Measurements from ENCODE around the gene TP53I13.
"Not testable (repeated sequence)": the region's sequence is repeated elsewhere in the genome, so short reads cannot be mapped to it uniquely, and the experiment has no call there.

Gene TP53I13, protein sequence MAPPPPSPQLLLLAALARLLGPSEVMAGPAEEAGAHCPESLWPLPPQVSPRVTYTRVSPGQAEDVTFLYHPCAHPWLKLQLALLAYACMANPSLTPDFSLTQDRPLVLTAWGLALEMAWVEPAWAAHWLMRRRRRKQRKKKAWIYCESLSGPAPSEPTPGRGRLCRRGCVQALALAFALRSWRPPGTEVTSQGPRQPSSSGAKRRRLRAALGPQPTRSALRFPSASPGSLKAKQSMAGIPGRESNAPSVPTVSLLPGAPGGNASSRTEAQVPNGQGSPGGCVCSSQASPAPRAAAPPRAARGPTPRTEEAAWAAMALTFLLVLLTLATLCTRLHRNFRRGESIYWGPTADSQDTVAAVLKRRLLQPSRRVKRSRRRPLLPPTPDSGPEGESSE

DNA sequence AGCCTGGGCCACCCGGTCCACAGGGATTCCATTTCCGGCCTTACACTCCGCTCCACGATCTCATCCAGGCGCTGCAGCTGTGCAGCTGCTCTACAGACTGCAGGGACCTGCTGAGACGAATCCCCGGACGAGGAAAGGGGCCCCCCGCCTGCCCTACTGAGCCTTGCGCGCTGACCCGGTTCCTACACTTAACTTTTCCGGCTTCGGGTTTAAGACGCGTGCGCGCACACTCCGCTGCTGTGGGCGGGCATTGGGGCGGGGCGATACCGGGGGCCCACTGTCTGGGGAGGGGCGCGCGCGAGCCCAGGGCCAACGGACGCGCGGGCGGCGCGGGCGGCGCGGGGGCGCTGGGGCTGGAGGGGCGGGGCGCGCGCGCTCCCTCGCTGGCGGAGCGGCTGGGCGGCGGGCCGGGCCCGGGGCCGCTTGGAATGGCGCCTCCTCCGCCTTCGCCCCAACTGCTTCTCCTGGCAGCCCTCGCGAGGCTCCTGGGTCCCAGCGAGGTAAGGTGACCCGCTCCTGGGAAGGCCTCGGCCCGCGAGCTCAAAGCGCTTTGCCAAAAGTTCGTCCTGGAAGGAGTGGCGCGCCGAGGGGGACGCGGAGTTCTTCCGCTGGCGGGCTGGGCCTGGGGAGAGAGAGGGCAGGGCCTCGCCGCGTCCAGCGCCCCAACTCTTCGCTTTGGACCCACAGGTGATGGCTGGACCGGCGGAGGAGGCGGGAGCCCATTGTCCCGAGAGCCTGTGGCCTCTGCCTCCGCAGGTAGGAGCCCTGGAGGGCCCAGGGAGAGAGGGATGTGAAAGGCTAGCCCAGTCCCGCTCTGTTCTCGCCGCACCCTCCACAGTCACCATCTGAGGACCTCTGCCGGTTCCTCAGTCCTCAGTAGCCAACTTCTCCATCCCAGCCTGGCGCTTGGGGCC, at the start of gene TP53I13:
TP53I13 (plus strand) TSS at position 371 of the 914 bp plus-strand sequence; CDS start at position 429, 58 bp downstream.
- Mint-ChIP-seq H3K27me3 (no peaks in the 10 kb centered on the region), H3K4me1 (ENCODE audit: low read depth) (peaks cover 62% of the 10 kb centered on the region), H3K27ac (peak within 1 kb of the TSS; percentile 95), H3K36me3 (ENCODE audit: low read depth) (peaks cover 72% of the 10 kb centered on the region), H3K9me3 (no peaks in the 10 kb centered on the region), H3K4me3 (peak within 1 kb of the TSS; percentile 98)
- intact Hi-C loops (cut with micrococcal nuclease) = loop anchor here (10.0 kb wide), 2 partner anchors 46 to 174 kb away; partner anchors contain the start of gene TAOK1

DNA sequence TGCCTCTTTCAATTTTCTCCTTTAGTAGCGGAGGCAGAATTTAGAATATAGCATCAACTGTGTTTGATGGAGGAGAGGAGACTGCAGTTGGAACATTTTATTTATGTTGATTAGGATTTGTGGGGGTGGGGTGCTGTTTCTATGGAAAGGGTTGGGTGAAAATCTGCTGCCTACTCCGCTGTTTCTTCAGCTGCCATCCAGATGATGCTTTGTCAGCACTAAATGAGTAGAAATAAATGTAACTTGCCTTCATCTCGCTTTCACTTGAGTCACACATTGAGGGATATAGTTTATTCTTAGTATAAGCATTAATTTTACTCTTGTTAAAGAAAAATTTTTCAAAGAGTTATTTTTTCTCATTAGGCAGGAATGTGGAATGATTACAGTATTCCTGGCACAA, 43.8 kb upstream of the TP53I13 start:
- Mint-ChIP-seq H3K36me3 (ENCODE audit: low read depth) (peaks cover 97% of the 10 kb centered on the region), H3K27me3 (no peaks in the 10 kb centered on the region), H3K4me1 (ENCODE audit: low read depth) (no peaks in the 10 kb centered on the region), H3K4me3 (no peak overlapping the region), H3K27ac (no peak overlapping the region), H3K9me3 (no peaks in the 10 kb centered on the region)
- intact Hi-C loops (cut with micrococcal nuclease) = no loop called here

DNA sequence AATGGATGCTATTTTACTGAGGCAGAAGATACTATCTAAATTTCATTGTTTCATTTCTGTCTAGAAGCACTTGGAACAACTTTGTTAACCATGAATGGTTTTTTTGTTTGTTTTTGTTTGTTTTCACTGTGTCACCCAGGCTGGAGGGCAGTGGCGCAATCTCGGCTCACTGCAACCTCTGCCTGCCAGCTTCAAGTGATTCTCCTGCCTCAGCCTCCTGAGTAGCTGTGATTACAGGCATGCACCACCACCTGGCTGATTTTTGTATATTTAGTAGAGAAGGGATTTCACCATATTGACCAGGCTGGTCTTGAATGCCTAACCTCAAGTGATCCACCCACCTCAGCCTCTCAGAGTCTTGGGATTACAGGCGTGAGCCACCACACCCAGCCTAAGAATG, 42.2 kb upstream of the TP53I13 start:
- no peak overlapping the region for H3K4me3 Mint-ChIP-seq
- no peaks in the 10 kb centered on the region for H3K9me3 Mint-ChIP-seq
- intact Hi-C loops (cut with micrococcal nuclease) = no loop called here
- H3K36me3 Mint-ChIP-seq (ENCODE audit: low read depth) = peaks cover 96% of the 10 kb centered on the region
- H3K27me3 Mint-ChIP-seq = no peaks in the 10 kb centered on the region
- H3K27ac Mint-ChIP-seq = no peak overlapping the region
- H3K4me1 Mint-ChIP-seq (ENCODE audit: low read depth) = no peaks in the 10 kb centered on the region

DNA sequence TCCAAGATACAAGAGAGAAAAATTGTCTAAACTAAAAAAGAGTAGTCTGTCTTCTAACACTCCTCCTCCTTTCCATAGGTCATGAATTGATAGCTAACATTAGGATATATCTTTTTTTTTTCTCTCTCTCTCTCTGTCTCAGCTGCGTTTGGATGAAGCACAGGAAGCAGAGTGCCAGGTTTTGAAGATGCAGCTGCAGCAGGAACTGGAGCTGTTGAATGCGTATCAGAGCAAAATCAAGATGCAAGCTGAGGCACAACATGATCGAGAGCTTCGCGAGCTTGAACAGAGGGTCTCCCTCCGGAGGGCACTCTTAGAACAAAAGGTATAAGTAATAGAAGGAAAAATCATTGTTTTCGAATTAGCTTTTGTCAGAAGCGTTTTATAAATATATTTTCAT, 34.5 kb upstream of the TP53I13 start:
- H3K36me3 Mint-ChIP-seq (ENCODE audit: low read depth) = peaks cover 96% of the 10 kb centered on the region
- H3K4me3 Mint-ChIP-seq = no peak overlapping the region
- no peaks in the 10 kb centered on the region for H3K9me3 Mint-ChIP-seq
- peak overlapping the region; percentile 14 for H3K27ac Mint-ChIP-seq
- H3K27me3 Mint-ChIP-seq = no peaks in the 10 kb centered on the region
- intact Hi-C loops (cut with micrococcal nuclease) = no loop called here
- no peaks in the 10 kb centered on the region for H3K4me1 Mint-ChIP-seq (ENCODE audit: low read depth)

DNA sequence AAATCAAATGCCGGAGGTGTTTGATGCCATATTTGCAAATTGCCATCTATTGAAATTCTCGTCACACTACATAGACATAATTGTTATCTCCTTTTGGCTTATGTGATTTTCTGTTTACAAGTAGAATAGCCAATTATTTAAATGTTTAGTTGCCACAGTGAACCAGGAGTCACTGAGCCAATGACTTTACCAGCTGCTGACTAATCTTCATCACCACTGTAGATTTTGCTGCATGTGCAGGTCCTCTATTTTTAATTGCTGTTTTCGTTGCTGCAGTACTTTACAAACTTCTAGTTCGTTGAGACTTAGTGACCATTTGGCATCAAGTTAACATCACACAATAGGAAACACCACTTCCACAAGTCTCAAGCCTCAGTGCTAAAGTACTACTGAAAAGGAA, 24.4 kb upstream of the TP53I13 start:
- intact Hi-C loops (cut with micrococcal nuclease) = no loop called here
- Mint-ChIP-seq H3K36me3 (ENCODE audit: low read depth) (peaks cover 70% of the 10 kb centered on the region), H3K4me1 (ENCODE audit: low read depth) (no peaks in the 10 kb centered on the region), H3K27ac (no peak overlapping the region), H3K27me3 (no peaks in the 10 kb centered on the region), H3K4me3 (no peak overlapping the region), H3K9me3 (no peaks in the 10 kb centered on the region)

DNA sequence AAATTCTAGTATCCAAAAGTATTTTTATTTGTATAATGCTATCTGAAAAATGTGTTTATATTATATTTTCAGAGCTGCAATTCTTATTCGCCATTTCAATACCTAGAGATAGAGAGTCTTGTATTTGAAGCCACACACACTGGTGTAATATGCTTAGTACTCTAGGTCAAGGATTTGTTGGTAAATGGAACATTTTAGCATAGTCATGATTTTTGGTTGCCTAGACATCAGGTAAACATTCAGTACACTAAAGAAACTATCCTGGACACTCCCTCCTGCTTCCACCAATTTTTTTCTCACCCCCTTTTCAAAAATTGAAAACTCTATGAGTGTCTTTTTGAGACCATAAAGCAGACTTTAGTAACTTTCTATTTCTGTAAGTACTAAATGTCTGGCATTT, 22.4 kb upstream of the TP53I13 start:
- Mint-ChIP-seq H3K9me3 (no peaks in the 10 kb centered on the region), H3K27me3 (no peaks in the 10 kb centered on the region), H3K4me1 (ENCODE audit: low read depth) (no peaks in the 10 kb centered on the region), H3K27ac (no peak overlapping the region), H3K36me3 (ENCODE audit: low read depth) (peaks cover 49% of the 10 kb centered on the region), H3K4me3 (no peak overlapping the region)
- intact Hi-C loops (cut with micrococcal nuclease) = no loop called here

DNA sequence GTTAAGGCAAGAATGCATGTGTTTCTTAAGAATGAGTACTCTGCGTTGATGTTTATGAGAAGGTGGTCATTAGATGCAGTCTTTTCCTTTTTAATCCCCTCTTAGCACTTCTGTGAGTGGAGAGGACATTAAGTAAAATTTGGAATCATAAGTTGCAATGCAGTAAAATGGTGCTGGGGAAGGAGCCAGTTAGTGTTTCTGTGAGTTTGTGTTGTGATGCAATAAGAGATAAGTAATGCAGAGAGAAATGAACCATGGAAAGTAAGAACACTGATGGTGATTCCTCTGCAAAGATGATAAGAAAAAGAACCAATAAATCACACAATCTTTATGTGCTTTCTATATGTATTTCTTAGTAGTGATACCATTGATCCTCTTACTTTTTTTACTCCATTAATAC, 21.7 kb upstream of the TP53I13 start:
- Mint-ChIP-seq H3K36me3 (ENCODE audit: low read depth) (peaks cover 42% of the 10 kb centered on the region), H3K4me3 (no peak overlapping the region), H3K9me3 (no peaks in the 10 kb centered on the region), H3K27ac (no peak overlapping the region), H3K4me1 (ENCODE audit: low read depth) (no peaks in the 10 kb centered on the region), H3K27me3 (no peaks in the 10 kb centered on the region)
- intact Hi-C loops (cut with micrococcal nuclease) = no loop called here

DNA sequence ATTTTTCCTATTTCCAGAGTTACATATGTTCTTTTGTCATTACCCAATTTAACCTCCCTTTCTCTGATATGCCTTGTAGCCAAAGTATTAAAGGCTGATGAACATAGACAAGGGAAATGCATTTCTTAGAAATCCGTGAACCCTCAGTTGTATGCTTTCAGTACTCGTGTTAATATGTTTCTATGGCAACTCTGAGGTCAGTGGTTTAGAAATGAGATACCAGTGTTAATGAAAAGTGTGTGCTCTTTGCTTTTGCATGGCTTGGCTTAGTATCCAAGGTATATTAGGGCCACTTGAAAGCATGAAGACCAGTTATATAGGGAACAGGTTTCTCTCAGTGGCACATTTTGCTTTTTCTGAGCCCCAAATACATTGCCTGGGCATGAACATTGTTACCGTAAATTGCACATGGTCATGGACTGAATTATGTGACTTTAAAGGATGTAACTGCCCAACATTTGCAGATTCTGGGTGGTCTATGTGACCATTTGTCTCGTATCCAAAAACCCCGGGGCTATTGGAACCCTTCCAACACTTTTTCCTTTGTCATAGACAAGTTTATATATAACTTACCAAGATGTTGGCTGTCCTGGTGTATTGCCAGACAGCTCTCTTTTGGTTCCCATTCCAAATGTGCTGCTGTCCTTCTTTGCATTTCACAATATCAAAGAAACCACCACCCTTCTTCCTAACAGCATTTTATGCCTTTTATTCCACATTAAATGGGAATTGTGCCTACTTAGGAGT, 19.2 kb upstream of the TP53I13 start:
- no peak overlapping the region for H3K4me3 Mint-ChIP-seq
- intact Hi-C loops (cut with micrococcal nuclease) = no loop called here
- H3K9me3 Mint-ChIP-seq = no peaks in the 10 kb centered on the region
- H3K27me3 Mint-ChIP-seq = no peaks in the 10 kb centered on the region
- peaks cover 17% of the 10 kb centered on the region for H3K36me3 Mint-ChIP-seq (ENCODE audit: low read depth)
- H3K27ac Mint-ChIP-seq = no peak overlapping the region
- no peaks in the 10 kb centered on the region for H3K4me1 Mint-ChIP-seq (ENCODE audit: low read depth)

DNA sequence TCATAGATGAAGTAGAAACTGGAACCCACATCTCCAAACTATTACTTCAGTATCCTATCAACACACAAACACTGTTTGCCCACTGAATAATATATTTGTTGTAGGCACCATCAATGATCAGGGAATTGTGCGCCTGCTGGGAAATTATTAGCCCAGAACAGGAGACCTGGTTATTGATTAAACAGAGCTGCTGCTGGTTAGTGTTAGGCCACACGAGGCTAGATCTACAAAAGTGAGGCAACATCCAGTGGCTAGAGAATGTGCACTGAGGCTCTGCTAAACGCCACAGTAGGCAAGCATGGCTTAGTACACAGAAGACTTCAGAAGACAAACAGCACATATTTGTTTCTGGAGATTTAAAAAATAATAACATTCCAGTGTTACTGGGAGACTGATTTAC, 12.7 kb upstream of the TP53I13 start:
- Mint-ChIP-seq H3K4me1 (ENCODE audit: low read depth) (peaks cover 27% of the 10 kb centered on the region), H3K9me3 (no peaks in the 10 kb centered on the region), H3K36me3 (ENCODE audit: low read depth) (no peaks in the 10 kb centered on the region), H3K27ac (no peak overlapping the region), H3K4me3 (no peak overlapping the region), H3K27me3 (no peaks in the 10 kb centered on the region)
- intact Hi-C loops (cut with micrococcal nuclease) = no loop called here

DNA sequence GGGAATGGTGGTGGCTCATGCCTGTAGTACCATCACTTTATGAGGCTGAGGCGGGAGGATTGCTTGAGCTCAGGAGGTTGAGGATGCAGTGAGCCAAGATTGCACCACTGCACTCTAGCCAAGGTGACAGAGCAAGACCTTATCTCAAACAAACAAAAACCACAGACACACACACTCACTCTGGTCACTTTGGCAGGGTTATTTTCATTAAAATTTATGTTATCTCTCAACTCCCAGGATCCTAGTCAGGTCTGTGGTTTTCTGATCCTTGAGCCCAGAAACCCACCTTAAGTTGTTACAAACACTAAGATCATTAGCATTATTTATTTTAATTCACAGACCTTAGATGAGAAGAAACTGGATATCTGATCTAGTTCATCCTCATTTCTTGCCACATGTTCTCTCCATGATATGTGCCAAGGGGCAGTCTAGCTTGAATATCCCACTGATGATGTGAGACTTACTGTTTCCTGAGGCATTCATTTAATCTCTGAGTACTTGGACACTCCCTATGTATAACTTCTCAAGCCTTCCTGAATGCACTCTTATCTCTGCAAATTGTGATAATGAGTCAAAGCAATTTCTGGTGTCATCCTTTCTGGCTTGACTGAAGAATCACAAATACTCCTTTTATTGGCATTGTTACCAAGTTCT, 11.3 kb upstream of the TP53I13 start:
- H3K4me1 Mint-ChIP-seq (ENCODE audit: low read depth) = peaks cover 41% of the 10 kb centered on the region
- H3K9me3 Mint-ChIP-seq = no peaks in the 10 kb centered on the region
- H3K27ac Mint-ChIP-seq = no peak overlapping the region
- H3K27me3 Mint-ChIP-seq = no peaks in the 10 kb centered on the region
- intact Hi-C loops (cut with micrococcal nuclease) = no loop called here
- no peak overlapping the region for H3K4me3 Mint-ChIP-seq
- H3K36me3 Mint-ChIP-seq (ENCODE audit: low read depth) = peaks cover 7% of the 10 kb centered on the region

DNA sequence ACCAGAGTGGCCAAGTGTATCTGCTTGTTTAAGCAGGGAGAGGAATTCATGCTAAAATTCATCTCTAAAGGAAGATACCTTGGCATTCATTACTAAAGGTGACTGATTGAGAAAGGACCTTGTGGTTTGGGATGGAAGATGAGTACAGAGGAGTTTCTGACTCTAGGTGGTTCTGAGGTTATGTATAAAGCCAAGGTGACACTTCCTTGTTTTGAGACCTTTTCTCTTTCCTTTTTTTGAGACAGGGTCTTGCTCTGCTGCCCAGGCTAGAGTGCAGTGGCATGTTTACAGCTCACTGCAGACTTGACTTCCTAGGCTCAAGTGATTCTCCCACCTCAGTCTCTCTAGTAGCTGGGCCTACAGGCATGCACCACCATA, 10.8 kb upstream of the TP53I13 start:
- Mint-ChIP-seq H3K27ac (peak overlapping the region; percentile 49), H3K9me3 (no peaks in the 10 kb centered on the region), H3K36me3 (ENCODE audit: low read depth) (peaks cover 12% of the 10 kb centered on the region), H3K27me3 (no peaks in the 10 kb centered on the region), H3K4me1 (ENCODE audit: low read depth) (peaks cover 46% of the 10 kb centered on the region), H3K4me3 (no peak overlapping the region)
- intact Hi-C loops (cut with micrococcal nuclease) = no loop called here

DNA sequence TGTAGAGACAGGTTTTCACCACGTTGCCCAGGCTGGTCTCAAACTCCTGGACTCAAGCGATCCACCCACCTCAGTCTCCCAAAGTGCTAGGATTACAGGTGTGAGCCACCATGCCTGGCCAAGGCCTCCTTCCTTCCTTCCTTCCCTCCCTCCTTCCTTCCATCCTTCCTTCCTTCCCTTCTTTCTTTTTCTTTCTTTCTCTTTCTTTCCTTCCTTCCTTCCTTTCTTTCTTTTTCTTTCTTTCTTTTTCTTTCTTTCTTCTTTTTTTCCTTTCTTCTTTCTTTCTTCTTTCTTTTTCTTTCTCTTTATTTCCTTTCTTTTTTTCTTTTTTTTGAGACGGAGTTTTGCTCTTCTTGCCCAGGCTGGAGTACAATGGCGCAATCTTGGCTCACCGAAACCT, 10.4 kb upstream of the TP53I13 start:
- H3K4me1 Mint-ChIP-seq (ENCODE audit: low read depth) = peaks cover 50% of the 10 kb centered on the region
- H3K4me3 Mint-ChIP-seq = not testable (repeated sequence)

DNA sequence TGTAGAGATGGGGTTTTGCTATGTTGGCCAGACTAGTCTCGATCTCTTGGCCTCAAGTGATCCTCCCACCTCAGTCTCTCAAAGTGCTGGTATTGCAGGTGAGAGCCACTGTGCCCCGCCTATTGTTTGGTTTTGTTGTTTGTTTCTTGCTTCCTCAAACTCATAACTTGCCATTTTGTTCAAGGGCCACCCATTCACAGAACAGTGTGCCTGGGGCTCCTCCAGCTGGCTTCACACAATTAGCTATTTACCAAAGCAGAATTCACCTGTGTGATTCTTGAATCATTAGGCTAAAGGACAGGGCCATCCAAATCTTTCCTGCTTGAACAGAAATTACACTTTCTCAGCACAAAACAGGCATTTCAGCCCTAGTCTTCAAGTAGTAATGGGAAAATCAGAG, 8.9 kb upstream of the TP53I13 start:
- Mint-ChIP-seq H3K9me3 (no peaks in the 10 kb centered on the region), H3K4me3 (no peak overlapping the region), H3K27ac (peak overlapping the region; percentile 88), H3K27me3 (no peaks in the 10 kb centered on the region), H3K36me3 (ENCODE audit: low read depth) (peaks cover 24% of the 10 kb centered on the region), H3K4me1 (ENCODE audit: low read depth) (peaks cover 61% of the 10 kb centered on the region)
- intact Hi-C loops (cut with micrococcal nuclease) = loop anchor here (10.0 kb wide), 2 partner anchors 55 to 165 kb away; partner anchors contain the start of gene TAOK1

More for the DNA sequence above, 10.4 kb upstream of the TP53I13 start:
- H3K27me3 Mint-ChIP-seq; H3K9me3 Mint-ChIP-seq; intact Hi-C loops (cut with micrococcal nuclease): not testable (repeated sequence)
- H3K36me3 Mint-ChIP-seq (ENCODE audit: low read depth) = peaks cover 16% of the 10 kb centered on the region
- peak overlapping the region; percentile 49 for H3K27ac Mint-ChIP-seq

Measured in dendritic cell treated with granulocyte-macrophage colony-stimulating factor and Interleukin-4, amounts not matched to agents 40 ng/mL and 50 ng/mL, for 4 days (primary cell).